Peyer's patch (tissue), 4 donors: Measurements from ENCODE around the gene PFKL.

Source experiments
- POLR2A ChIP-seq, 2 donors: fragments of 450-650 bp; IDR thresholded peaks; one replicate each; pipeline ENCODE4 v1.5.1; 2017; ENCODE audit warnings: antibody characterized with exemption in 2 of 2, mild to moderate bottlenecking in 2 of 2, moderate library complexity in 2 of 2
- TF ChIP-seq, protein P1 (sequence below), 6 experiments: fragments of 450-650 bp in 4 of 6; fragments of 200-600 bp in 2 of 6; sonication (generic) in 1 of 6; IDR thresholded peaks; one replicate each; pipeline ENCODE4 v1.5.1; 2017 to 2019; ENCODE audit warnings: antibody characterized with exemption in 6 of 6, mild to moderate bottlenecking in 3 of 6, moderate library complexity in 1 of 6

DNA sequence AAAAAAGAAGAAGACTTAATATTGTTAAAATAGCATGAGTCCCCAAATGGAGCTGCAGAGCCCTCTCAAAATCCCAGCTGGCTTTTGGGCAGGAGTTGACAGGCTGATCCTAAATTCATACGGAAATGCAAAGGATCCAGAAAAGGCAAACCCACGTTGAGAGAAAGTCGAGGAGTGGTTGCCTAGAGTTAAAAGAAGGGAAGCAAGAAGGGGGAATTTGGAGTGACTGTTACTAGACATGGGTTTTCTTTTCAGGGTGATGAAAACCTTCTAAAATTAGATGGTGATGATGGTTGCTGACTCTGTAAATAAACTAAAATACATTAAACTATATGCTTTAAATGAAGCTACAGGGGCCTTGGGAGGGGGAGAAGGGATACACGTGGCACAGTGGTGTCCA lies 39.8 kb upstream of the PFKL start:
- TF ChIP-seq, protein P1, sequence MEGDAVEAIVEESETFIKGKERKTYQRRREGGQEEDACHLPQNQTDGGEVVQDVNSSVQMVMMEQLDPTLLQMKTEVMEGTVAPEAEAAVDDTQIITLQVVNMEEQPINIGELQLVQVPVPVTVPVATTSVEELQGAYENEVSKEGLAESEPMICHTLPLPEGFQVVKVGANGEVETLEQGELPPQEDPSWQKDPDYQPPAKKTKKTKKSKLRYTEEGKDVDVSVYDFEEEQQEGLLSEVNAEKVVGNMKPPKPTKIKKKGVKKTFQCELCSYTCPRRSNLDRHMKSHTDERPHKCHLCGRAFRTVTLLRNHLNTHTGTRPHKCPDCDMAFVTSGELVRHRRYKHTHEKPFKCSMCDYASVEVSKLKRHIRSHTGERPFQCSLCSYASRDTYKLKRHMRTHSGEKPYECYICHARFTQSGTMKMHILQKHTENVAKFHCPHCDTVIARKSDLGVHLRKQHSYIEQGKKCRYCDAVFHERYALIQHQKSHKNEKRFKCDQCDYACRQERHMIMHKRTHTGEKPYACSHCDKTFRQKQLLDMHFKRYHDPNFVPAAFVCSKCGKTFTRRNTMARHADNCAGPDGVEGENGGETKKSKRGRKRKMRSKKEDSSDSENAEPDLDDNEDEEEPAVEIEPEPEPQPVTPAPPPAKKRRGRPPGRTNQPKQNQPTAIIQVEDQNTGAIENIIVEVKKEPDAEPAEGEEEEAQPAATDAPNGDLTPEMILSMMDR (IDR thresholded peaks at IDR 0.05): no peak
- no peak for TF ChIP-seq POLR2A (IDR thresholded peaks at IDR 0.05)
